GM18519 (cell line): ENCODE measurements around the gene SPOCK2.

Source experiments
- ATAC-seq: cut with Tn5 transposase; IDR thresholded peaks from one replicate; pipeline ENCODE4 v1.9.1; 2021; ENCODE audit warnings: mild to moderate bottlenecking, moderate library complexity; ENCODE audit not compliant: unreplicated experiment, low FRiP score

Gene SPOCK2

GRCh38 chr10:72058989-72059842 lies 29.1 kb downstream of the SPOCK2 start:
- ATAC-seq = no peak

GRCh38 chr10:72058347-72058898 lies 29.9 kb downstream of the SPOCK2 start:
- no peak for ATAC-seq

- ATAC-seq = no peak
Observed at GRCh38 chr10:72056932-72057751, 31.2 kb downstream of the SPOCK2 start.

- no peak for ATAC-seq
Observed at GRCh38 chr10:72056113-72056512, 32.2 kb downstream of the SPOCK2 start.

GRCh38 chr10:72053690-72054089 lies 34.7 kb downstream of the SPOCK2 start:
- no peak for ATAC-seq

GRCh38 chr10:72050873-72051272 lies 37.5 kb downstream of the SPOCK2 start:
- ATAC-seq = no peak

GRCh38 chr10:72049969-72050781 lies 38.2 kb downstream of the SPOCK2 start:
- ATAC-seq = no peak

- ATAC-seq = no peak
Observed at GRCh38 chr10:72049472-72049871, 38.9 kb downstream of the SPOCK2 start.

- ATAC-seq = no peak
Observed at GRCh38 chr10:72048450-72049124, 39.8 kb downstream of the SPOCK2 start.

GRCh38 chr10:72045586-72045985 lies 42.8 kb downstream of the SPOCK2 start:
- no peak for ATAC-seq

- no peak for ATAC-seq
Observed at GRCh38 chr10:72044417-72045041, 43.8 kb downstream of the SPOCK2 start.

GRCh38 chr10:72043016-72043834 lies 45.1 kb downstream of the SPOCK2 start:
- no peak for ATAC-seq

- ATAC-seq = no peak
Observed at GRCh38 chr10:72041491-72041890, 46.9 kb downstream of the SPOCK2 start.

- ATAC-seq = no peak
Observed at GRCh38 chr10:72039377-72039776, 49.0 kb downstream of the SPOCK2 start.

GRCh38 chr10:72038458-72039001 lies 49.8 kb downstream of the SPOCK2 start:
- no peak for ATAC-seq

GRCh38 chr10:72037811-72038210 lies 50.5 kb downstream of the SPOCK2 start:
- no peak for ATAC-seq

- ATAC-seq = no peak
Observed at GRCh38 chr10:72037266-72037665, 51.1 kb downstream of the SPOCK2 start.

- no peak for ATAC-seq
Observed at GRCh38 chr10:72035252-72035887, 53.0 kb downstream of the SPOCK2 start.
